Measurements from ENCODE around the gene SNUPN.
"Not testable (repeated sequence)": the region's sequence is repeated elsewhere in the genome, so short reads cannot be mapped to it uniquely, and the experiment has no call there.

Gene SNUPN

DNA sequence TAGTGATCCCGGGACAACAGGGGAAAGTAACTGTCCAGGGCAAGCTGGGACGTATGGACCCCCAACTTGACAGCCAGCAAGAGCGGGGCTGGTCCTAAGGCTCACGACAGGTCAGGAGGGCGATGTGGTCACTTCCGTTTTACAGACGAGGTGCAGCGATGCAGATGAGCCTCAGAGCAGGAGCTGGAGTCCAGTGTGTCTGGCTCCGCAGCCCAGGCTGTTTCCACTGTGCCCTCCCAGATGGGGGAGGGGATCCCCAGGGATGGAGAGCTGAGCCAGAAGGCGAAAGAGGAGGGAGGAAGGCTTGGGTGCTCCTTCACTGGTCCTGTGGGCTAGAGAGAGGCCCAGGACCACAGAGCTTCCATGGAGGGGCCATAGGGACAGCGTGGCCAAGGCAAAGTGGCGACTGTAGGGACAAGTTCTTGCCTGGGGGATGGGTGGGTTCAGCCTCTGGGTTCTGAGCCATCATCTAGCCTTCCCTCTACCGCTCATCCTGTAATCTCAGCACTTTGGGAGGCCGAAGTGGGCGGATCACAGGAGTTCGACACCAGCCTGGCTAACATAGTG lies 27.9 kb upstream of the SNUPN start:
- DNase-seq: no peak

GRCh38 chr15:75651810-75652543 lies 26.5 kb upstream of the SNUPN start:
- no peak for DNase-seq

DNA sequence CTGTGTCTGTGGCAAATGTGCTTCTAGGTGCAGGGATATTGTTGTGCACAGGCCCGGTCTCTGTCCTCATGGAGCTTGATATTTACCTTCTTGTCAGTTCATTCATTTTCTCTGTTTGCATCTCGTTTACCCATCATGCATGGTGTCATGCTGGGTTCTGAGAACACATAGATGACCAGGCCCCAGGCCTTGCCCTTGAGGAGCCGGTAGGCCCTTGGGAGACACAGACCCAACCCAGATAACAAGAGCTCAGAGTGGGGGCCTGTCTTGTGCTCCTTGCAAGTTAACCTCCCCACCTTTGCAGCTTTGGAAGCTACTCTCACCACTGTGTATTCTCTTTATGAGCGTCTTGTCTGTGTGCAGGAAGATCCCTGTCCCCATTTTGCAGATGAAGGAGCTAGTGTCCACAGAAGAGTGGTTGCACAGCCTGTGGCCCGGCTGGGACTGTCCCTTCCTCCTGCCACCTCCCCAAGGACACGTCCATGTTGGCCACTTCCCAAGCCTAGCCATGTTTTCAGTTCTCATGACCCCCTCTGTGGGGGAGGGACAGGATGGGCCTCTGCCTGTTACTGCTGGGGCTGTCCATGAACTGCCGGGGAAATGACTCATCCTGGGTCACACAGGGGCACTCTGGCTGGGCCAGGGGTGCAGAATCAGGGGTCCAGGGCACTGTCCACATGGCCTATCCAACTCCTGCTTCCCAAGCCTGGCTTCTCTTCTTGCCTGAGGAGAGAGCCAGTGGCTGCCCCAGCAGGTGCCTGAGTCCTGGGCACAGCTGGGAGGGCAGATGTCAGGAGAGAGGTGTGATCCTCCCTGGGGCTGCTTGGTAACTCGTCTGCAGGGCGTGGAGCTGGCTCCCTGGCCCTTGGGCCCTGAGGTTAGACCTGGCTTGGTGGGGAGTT lies 25.6 kb upstream of the SNUPN start:
- DNase-seq: no peak

DNA sequence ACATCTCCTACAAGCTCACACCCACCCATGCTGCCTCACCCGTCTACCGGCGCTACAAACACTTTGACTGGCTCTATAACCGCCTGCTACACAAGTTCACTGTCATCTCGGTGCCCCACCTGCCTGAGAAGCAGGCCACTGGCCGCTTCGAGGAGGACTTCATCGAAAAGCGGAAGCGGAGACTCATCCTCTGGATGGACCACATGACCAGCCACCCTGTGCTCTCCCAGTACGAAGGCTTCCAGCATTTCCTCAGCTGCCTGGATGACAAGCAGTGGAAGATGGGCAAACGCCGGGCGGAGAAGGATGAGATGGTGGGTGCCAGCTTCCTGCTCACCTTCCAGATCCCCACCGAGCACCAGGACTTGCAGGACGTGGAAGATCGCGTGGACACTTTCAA lies 24.3 kb upstream of the SNUPN start:
- DNase-seq: no peak

GRCh38 chr15:75649045-75649761 lies 23.7 kb upstream of the SNUPN start:
- no peak for DNase-seq

GRCh38 chr15:75648156-75649000 lies 22.9 kb upstream of the SNUPN start:
- no peak for DNase-seq

- DNase-seq: peak; percentile 7
Measured at GRCh38 chr15:75647370-75648155, 22.0 kb upstream of the SNUPN start, which contains the start of gene SNX33. TSS of gene SNX33 (plus strand) at chr15:75647912. CDS start at chr15:75649103, 1,191 bp downstream.

DNA sequence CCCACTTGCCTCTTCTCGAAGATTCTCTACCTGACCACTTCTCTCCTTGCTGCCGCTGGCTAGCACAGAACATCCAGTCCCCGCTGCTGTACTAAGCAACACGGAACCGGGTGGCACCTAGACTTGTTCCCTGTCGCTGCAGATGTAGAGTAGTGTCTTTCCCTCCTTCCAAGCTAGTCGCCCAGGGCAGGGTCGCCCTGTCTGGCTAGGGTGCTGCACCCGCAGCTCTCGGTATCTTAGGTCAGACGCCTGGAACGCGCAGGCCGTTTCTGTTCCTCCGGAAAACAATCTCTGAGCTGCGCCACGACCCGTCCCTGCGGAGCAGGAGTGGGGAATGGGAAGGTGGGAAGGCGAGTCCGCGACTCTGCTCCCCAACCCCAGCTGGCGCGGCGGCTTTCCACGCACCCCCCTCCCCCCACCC lies 21.4 kb upstream of the SNUPN start:
- DNase-seq: no peak

GRCh38 chr15:75646112-75646943 lies 20.8 kb upstream of the SNUPN start:
- DNase-seq: no peak

DNA sequence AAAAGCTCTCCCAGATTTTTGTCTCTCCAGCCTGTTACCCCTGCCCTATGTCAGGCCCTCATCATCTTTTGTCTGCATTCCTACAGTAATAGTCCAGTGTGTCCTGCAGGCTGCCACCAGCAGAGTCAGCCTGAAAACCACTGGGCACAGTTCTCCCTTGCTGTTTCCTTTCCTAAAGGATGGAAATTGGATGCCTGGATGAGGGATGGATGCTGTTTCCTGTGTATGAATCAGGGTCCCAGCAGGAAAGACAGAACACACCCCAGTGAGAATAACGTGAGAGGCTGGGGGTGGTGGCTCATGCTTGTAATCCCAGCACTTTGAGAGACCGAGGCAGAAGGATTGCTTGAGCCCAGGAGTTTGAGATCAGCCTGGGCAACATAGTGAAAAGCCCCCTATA lies 18.9 kb upstream of the SNUPN start:
- no peak for DNase-seq

- DNase-seq: no peak
Measured at GRCh38 chr15:75641603-75642002, 16.1 kb upstream of the SNUPN start.

GRCh38 chr15:75641179-75641503 lies 15.6 kb upstream of the SNUPN start:
- DNase-seq: no peak

DNA sequence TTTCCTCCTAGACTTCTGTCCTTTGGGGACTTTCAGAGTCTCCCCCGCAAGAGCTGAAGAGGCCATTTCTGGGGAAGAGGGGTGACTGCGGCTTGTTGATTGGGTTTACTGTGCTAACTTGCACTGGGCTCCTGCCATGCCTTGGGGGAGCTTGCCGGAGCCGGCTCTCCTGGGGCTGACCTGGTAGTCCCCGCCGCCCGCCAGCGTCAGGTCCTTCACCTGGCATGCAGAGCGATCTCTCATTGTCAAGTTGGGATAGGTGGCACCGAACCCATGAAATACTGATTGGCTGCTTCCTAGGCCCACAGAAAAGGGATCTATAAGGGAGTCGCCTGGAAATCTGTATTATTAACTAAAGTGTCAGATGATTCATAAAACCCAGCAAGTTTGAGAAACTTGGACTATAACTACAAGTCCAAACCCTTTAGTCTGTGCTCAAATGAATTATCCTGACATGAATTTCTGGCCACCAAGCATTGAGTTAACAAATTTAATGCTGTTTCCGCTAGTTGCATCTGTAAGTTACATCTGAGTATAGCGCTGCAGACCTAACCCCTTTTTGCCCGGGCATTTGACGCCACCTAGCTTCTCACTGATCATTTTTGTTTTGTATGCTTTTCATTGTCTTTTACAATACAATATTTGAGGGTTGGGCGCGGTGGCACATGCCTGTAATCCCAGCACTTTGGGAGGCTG lies 15.1 kb upstream of the SNUPN start:
- peak; percentile 71 for DNase-seq

- DNase-seq: peak; percentile 94
Measured at GRCh38 chr15:75639709-75640482, 14.4 kb upstream of the SNUPN start, which contains the start of gene IMP3. TSS of gene IMP3 (minus strand) at chr15:75640224. CDS start at chr15:75640168, 56 bp downstream.

DNA sequence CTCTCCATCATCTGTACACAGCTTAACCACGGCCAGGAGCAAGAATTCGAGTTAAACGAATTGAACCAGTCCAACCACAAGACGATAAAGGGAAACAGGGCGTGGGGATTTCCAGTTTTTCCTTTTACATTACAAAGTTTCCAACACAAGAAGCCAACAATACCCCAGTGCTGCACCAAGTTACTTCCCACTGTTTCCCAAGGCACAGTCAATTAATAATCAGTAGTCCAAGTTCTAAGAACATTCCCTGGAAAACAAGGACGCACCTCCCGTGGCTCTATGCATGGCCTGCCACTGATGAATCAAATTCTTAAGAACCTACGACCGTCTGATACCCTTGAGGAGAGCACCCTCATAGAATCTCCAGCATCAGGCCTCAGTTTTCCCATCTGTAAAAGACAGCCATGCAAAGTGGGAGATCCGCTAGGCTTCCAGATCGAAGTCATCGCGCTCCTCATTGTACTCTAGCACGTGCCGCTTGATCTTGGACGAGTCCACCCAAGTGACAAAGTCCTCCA lies 13.7 kb upstream of the SNUPN start:
- no peak for DNase-seq

DNA sequence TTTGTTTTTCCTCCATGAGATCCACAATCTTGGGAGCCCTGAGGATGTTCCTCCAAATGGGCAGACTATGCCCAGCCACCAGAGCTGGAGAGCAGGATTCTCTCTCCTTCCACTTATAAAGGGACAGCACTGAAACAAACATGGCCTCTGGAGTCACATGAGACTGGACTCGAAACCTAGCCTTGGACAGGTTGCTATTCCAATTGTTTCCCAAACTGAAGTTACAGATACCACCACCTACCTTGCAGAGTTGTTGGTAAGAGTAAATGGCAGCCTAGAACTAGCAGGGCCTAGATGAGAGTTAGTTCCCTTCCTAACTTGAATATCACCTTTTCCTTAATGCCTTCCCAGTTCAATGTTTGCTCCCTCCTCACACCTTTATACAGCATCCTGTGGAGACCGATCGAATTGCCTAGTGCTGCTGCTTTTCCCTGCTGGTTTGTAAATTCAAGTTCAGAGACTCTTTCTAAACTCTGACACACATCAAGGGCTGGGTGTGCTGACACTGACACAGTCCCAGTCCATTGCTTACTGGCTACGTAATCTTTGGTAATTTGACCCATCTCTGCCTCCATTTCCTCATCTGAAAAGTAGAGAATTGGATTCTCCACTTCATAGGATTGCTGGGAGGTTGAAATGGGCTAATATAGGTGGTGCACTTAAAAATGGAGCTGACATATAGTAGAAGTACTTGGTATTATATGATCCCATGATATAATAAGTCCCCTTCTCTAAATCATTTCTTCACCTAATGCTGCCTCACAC lies 11.9 kb upstream of the SNUPN start:
- no peak for DNase-seq

DNA sequence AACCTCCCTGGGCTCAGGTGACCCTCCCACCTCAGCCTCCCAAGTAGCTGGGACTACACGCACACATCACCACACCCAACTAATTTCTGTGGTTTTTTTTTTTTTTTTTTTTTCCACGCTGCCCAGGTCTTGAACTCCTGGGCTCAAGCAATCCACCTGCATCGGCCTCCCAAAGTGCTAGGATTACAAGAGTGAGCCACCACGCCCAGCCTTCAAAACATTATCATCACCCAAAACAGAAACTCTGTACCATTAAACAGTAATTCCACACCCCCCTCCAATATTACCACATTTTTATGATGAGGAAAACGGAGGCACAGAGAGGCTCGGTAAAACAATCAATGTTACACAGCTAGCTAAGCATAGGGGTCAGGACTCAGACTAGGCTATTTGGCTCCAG lies 10.5 kb upstream of the SNUPN start:
- no peak for DNase-seq

DNA sequence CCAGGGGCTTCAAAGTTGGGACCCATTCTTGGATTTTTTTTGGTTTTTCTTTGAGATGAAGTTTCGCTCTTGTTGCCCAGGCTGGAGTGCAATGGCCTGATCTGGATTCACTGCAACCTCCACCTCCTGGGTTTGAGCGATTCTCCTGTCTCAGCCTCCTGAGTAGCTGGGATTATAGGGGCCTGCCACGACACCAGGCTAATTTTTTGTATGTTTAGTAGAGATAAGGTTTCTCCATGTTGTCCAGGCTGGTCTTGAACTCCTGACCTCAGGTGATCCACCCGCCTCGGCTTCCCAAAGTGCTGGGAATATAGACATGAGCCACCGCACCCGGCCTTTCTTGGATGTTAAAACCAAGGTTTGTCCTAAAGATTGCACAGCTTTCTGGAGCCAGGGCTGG lies 8.4 kb upstream of the SNUPN start:
- DNase-seq: not testable (repeated sequence)

Data from NCI-H1092 treated with DMSO at 0.1 percent for 48 hours (cell line).